Central memory CD8-positive, alpha-beta T cell (primary cell): Measurements from ENCODE around the gene CAPN14.
"Not testable (repeated sequence)": the region's sequence is repeated elsewhere in the genome, so short reads cannot be mapped to it uniquely, and the experiment has no call there.

Experiments used
- ATAC-seq: fragments of 150-1000 bp; cut with Tn5 transposase; replicated peaks from 2 replicates; pipeline ENCODE4 v1.10.0; 2022; ENCODE audit warnings: mild to moderate bottlenecking, moderate FRiP score, moderate number of reproducible peaks; ENCODE audit not compliant: poor library complexity, severe bottlenecking; ENCODE audit errors: extremely low read depth
- DNase-seq, 2 donors: peaks; one replicate each; pipeline ENCODE4 v3.0.0; 2021; ENCODE audit warnings: low spot score in 2 of 2
- H3K27ac Mint-ChIP-seq: one replicate; pipeline ENCODE4 v1.8.0; 2022; ENCODE audit warnings: low read depth, mild to moderate bottlenecking, moderate library complexity, mixed read lengths
- H3K27me3 Mint-ChIP-seq: one replicate; pipeline ENCODE4 v1.8.0; 2022; ENCODE audit warnings: mixed read lengths
- H3K36me3 Mint-ChIP-seq: one replicate; pipeline ENCODE4 v1.8.0; 2022; ENCODE audit warnings: mild to moderate bottlenecking, moderate library complexity, mixed read lengths; ENCODE audit not compliant: insufficient read depth
- H3K4me1 Mint-ChIP-seq: one replicate; pipeline ENCODE4 v1.8.0; 2022; ENCODE audit warnings: mixed read lengths
- H3K4me3 Mint-ChIP-seq: one replicate; pipeline ENCODE4 v1.8.0; 2022; ENCODE audit warnings: mild to moderate bottlenecking, moderate library complexity, mixed read lengths
- H3K9me3 Mint-ChIP-seq: one replicate; pipeline ENCODE4 v1.8.0; 2022; ENCODE audit warnings: mixed read lengths

The CAPN14 gene

GRCh38 chr2:31197166-31197565 is 20.1 kb downstream of the CAPN14 start:
- DNase-seq (no peak), ATAC-seq (no peak)
- Mint-ChIP-seq H3K9me3 (peaks cover 4% of the 10 kb centered on the region), H3K4me3 (no peak overlapping the region), H3K27me3 (no peaks in the 10 kb centered on the region), H3K27ac (no peak overlapping the region), H3K4me1 (no peaks in the 10 kb centered on the region), H3K36me3 (no peaks in the 10 kb centered on the region)

DNA sequence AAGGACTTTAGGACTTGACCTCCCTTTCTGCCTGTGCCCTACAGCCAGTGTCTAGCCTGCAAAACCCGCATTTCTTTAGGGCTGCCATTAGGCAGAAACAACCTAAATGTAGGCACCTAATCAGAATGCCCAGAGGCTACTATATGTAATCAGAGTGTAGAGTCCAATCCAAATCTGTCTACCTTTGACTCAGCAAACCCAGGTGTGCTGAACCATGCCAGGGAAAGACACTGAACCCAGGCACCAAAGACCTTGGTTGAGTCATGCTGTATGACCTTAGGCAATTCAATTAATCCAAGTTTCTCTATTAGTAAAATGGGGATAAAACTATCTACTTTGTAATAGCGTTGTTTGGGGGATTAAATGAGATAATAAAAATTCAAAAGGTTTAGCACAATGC is 20.7 kb downstream of the CAPN14 start:
- peaks cover 4% of the 10 kb centered on the region for H3K9me3 Mint-ChIP-seq
- ATAC-seq (no peak), DNase-seq (no peak)
- no peaks in the 10 kb centered on the region for H3K4me1 Mint-ChIP-seq
- H3K36me3 Mint-ChIP-seq = no peaks in the 10 kb centered on the region
- no peak overlapping the region for H3K4me3 Mint-ChIP-seq
- no peaks in the 10 kb centered on the region for H3K27me3 Mint-ChIP-seq
- H3K27ac Mint-ChIP-seq = no peak overlapping the region

GRCh38 chr2:31193806-31194205 is 23.5 kb downstream of the CAPN14 start:
- ATAC-seq (no peak), DNase-seq (no peak)
- no peaks in the 10 kb centered on the region for H3K27me3 Mint-ChIP-seq
- H3K36me3 Mint-ChIP-seq = peaks cover 2% of the 10 kb centered on the region
- peaks cover 1% of the 10 kb centered on the region for H3K9me3 Mint-ChIP-seq
- no peaks in the 10 kb centered on the region for H3K4me1 Mint-ChIP-seq
- H3K27ac Mint-ChIP-seq = no peak overlapping the region
- no peak overlapping the region for H3K4me3 Mint-ChIP-seq

DNA sequence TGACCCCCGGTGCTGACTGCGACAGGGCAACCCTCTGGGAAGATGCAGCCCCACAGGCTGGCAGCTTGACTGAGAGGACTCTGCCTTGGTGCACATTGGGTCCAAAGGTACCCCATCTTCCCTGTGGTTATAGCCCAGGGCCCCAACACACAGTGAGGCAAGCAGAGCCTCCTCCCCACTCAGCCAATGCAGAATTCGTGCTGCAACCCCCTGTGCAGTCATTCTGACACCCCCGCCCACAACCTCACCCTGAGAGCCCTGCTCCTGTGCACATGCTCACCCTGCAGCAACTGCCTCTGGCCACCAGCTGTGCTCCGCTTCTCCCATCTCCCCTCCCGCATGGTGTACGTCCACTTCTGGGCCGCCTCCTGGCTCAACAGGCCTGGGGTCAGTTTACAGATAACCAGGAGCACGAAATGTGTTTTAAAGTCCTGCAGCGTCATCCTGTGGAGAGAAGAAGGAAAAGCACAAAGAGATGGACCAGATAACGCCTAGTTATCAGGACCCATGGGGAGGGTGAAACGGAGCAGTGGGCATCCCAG is 24.4 kb downstream of the CAPN14 start:
- ATAC-seq (no peak), DNase-seq (no peak)
- Mint-ChIP-seq H3K9me3 (no peaks in the 10 kb centered on the region), H3K4me3 (no peak overlapping the region), H3K27ac (no peak overlapping the region), H3K27me3 (no peaks in the 10 kb centered on the region), H3K4me1 (no peaks in the 10 kb centered on the region), H3K36me3 (peaks cover 2% of the 10 kb centered on the region)

DNA sequence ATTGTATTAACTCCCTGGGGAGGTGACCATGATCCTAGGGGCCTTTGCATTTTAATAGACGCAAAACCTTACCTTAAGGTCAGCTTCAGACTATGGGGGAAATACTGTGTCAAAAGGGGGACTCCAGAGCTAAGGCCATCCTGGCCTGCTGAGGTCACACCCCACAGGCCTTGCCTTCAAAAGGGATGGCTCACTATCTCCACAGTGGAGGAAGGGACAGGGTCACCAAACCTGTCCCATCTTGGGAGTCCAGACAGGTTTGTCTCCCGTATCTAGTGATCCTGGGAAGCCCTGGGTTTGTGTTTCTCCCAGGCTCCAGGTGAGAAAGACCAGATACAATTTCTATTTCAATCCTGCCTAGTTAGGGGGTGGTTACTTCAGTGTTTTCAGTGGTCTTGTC is 24.9 kb downstream of the CAPN14 start:
- H3K36me3 Mint-ChIP-seq = peaks cover 2% of the 10 kb centered on the region
- no peak overlapping the region for H3K4me3 Mint-ChIP-seq
- no peaks in the 10 kb centered on the region for H3K4me1 Mint-ChIP-seq
- H3K27me3 Mint-ChIP-seq = no peaks in the 10 kb centered on the region
- no peak for DNase-seq
- ATAC-seq = no peak
- no peak overlapping the region for H3K27ac Mint-ChIP-seq
- no peaks in the 10 kb centered on the region for H3K9me3 Mint-ChIP-seq

- H3K4me1 Mint-ChIP-seq = no peaks in the 10 kb centered on the region
- no peak overlapping the region for H3K4me3 Mint-ChIP-seq
- H3K27ac Mint-ChIP-seq = no peak overlapping the region
- no peaks in the 10 kb centered on the region for H3K27me3 Mint-ChIP-seq
- DNase-seq (no peak), ATAC-seq (no peak)
- no peaks in the 10 kb centered on the region for H3K9me3 Mint-ChIP-seq
- H3K36me3 Mint-ChIP-seq = peaks cover 2% of the 10 kb centered on the region
Measured at GRCh38 chr2:31191931-31192330, 25.4 kb downstream of the CAPN14 start.

GRCh38 chr2:31190188-31190587 is 27.1 kb downstream of the CAPN14 start:
- H3K9me3 Mint-ChIP-seq = no peaks in the 10 kb centered on the region
- H3K27me3 Mint-ChIP-seq = no peaks in the 10 kb centered on the region
- H3K27ac Mint-ChIP-seq = no peak overlapping the region
- no peaks in the 10 kb centered on the region for H3K4me1 Mint-ChIP-seq
- DNase-seq (no peak), ATAC-seq (no peak)
- H3K4me3 Mint-ChIP-seq = no peak overlapping the region
- H3K36me3 Mint-ChIP-seq = peaks cover 2% of the 10 kb centered on the region

GRCh38 chr2:31189141-31189540 is 28.2 kb downstream of the CAPN14 start:
- no peak for ATAC-seq
- Mint-ChIP-seq H3K4me3 (no peak overlapping the region), H3K27me3 (peaks cover 6% of the 10 kb centered on the region), H3K27ac (no peak overlapping the region), H3K9me3 (no peaks in the 10 kb centered on the region), H3K4me1 (no peaks in the 10 kb centered on the region), H3K36me3 (peaks cover 2% of the 10 kb centered on the region)
- DNase-seq = no peak

DNA sequence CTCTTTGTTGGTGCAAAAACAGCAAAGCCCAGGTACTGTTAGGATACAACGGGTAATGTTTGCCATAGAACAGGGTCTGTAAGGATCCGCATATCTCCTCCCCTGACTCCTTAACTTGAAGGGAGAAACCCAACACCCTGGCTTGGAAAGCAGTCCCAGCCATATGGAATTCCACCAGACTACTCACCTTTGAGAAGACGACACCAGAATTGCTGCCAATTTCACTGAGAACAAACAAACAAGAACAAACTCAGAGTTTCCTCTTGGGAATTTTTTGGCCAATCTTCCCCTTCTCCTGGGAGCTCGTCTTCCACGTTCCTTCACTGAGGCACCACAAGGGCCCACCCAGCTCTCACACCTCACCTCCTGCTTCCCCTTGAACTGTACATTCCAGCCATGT is 29.2 kb downstream of the CAPN14 start:
- DNase-seq (no peak), ATAC-seq (no peak)
- no peaks in the 10 kb centered on the region for H3K4me1 Mint-ChIP-seq

DNA sequence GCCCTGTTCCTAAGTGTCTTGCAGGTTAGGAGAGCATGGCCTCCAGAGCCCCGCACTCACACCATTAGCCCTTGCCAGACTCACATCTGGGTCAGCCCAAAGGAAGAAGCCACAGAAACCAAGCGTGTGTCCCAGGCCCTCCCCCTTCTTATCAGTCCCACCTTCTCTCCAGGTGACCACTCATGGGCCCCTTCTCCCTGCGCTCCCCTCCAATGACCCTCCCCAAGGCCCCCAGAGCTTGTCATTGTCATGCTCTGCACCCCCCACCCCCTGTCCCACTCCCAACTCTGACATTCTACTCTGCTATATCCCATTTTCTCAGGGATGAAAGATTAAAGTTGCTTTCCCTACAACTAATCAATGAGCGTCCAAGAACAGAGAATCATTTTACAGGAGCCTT is 30.1 kb downstream of the CAPN14 start:
- Mint-ChIP-seq H3K36me3 (peaks cover 2% of the 10 kb centered on the region), H3K4me3 (no peak overlapping the region), H3K9me3 (no peaks in the 10 kb centered on the region), H3K4me1 (no peaks in the 10 kb centered on the region), H3K27me3 (peaks cover 8% of the 10 kb centered on the region), H3K27ac (no peak overlapping the region)
- no peak for ATAC-seq
- no peak for DNase-seq

More for the DNA sequence above, 29.2 kb downstream of the CAPN14 start:
- Mint-ChIP-seq H3K4me3 (no peak overlapping the region), H3K27me3 (peaks cover 8% of the 10 kb centered on the region), H3K36me3 (peaks cover 2% of the 10 kb centered on the region), H3K27ac (no peak overlapping the region), H3K9me3 (no peaks in the 10 kb centered on the region)

- H3K27me3 Mint-ChIP-seq, H3K4me1 Mint-ChIP-seq, H3K4me3 Mint-ChIP-seq, DNase-seq, H3K9me3 Mint-ChIP-seq, H3K36me3 Mint-ChIP-seq, H3K27ac Mint-ChIP-seq, ATAC-seq: not testable (repeated sequence)
Measured at GRCh38 chr2:31183973-31184372, 33.3 kb downstream of the CAPN14 start.

- no peak overlapping the region for H3K27ac Mint-ChIP-seq
- H3K27me3 Mint-ChIP-seq = no peaks in the 10 kb centered on the region
- no peaks in the 10 kb centered on the region for H3K36me3 Mint-ChIP-seq
- H3K4me3 Mint-ChIP-seq = no peak overlapping the region
- no peaks in the 10 kb centered on the region for H3K4me1 Mint-ChIP-seq
- H3K9me3 Mint-ChIP-seq = no peaks in the 10 kb centered on the region
- no peak for ATAC-seq
- no peak for DNase-seq
Measured at GRCh38 chr2:31176742-31177141, 40.6 kb downstream of the CAPN14 start.

- no peak for DNase-seq
- H3K36me3 Mint-ChIP-seq = no peaks in the 10 kb centered on the region
- H3K9me3 Mint-ChIP-seq = no peaks in the 10 kb centered on the region
- no peak overlapping the region for H3K27ac Mint-ChIP-seq
- no peak for ATAC-seq
- H3K4me1 Mint-ChIP-seq = no peaks in the 10 kb centered on the region
- peaks cover 3% of the 10 kb centered on the region for H3K27me3 Mint-ChIP-seq
- H3K4me3 Mint-ChIP-seq = no peak overlapping the region
Measured at GRCh38 chr2:31171142-31171541, 46.2 kb downstream of the CAPN14 start.
